HEK293T (cell line): ENCODE results near the gene C2orf78.
"Not testable (repeated sequence)": the region's sequence is repeated elsewhere in the genome, so short reads cannot be mapped to it uniquely, and the experiment has no call there.

Experiments
- CTCF ChIA-PET: fragments of 350-600 bp; formaldehyde crosslinking; extraction: SDS; loops from one replicate; lab custom pipeline; 2021; ENCODE audit warnings: antibody characterized with exemption, inconsistent platforms; lab: Yijun Ruan, JAX
- POLR2A ChIA-PET: fragments of 350-600 bp; formaldehyde crosslinking; extraction: SDS; loops from one replicate; lab custom pipeline; 2020; ENCODE audit warnings: antibody characterized with exemption, inconsistent platforms; lab: Yijun Ruan, JAX
- DNase-seq: peaks from one replicate; pipeline ENCODE4 v3.0.0; 2012; ENCODE audit warnings: mixed read lengths; ENCODE audit errors: extremely low spot score
- ARNT ChIP-seq: fragments of 450-650 bp; IDR thresholded peaks from 2 replicates; pipeline ENCODE4 v1.6.1; 2017; ENCODE audit warnings: mild to moderate bottlenecking
- BHLHE40 ChIP-seq: fragments of 450-650 bp; IDR thresholded peaks from 2 replicates; pipeline ENCODE4 v1.6.1; 2016; ENCODE audit warnings: mild to moderate bottlenecking, moderate library complexity, borderline replicate concordance
- CTBP1 ChIP-seq: fragments of 450-650 bp; IDR thresholded peaks from 2 replicates; pipeline ENCODE4 v1.6.1; 2016; ENCODE audit warnings: borderline replicate concordance
- ELF4 ChIP-seq: fragments of 450-650 bp; IDR thresholded peaks from 2 replicates; pipeline ENCODE4 v1.6.1; 2017; ENCODE audit warnings: antibody characterized with exemption
- FOXA1 ChIP-seq: fragments of 450-650 bp; IDR thresholded peaks from 2 replicates; pipeline ENCODE4 v1.6.1; 2016; ENCODE audit warnings: mild to moderate bottlenecking
- FOXK2 ChIP-seq: fragments of 450-650 bp; IDR thresholded peaks from 2 replicates; pipeline ENCODE4 v1.6.1; 2016; ENCODE audit warnings: mild to moderate bottlenecking
- HDGF ChIP-seq: fragments of 450-650 bp; IDR thresholded peaks from 2 replicates; pipeline ENCODE4 v1.6.1; 2017; ENCODE audit warnings: antibody characterized with exemption, borderline replicate concordance
- L3MBTL2 ChIP-seq: fragments of 450-650 bp; conservative IDR thresholded peaks from 2 replicates; pipeline ENCODE4 v1.6.1; 2016; ENCODE audit warnings: mild to moderate bottlenecking
- LEF1 ChIP-seq: fragments of 450-650 bp; IDR thresholded peaks from 2 replicates; pipeline ENCODE4 v1.6.1; 2017; ENCODE audit warnings: mild to moderate bottlenecking, borderline replicate concordance
- NFRKB ChIP-seq: fragments of 450-650 bp; IDR thresholded peaks from 2 replicates; pipeline ENCODE4 v1.6.1; 2016; ENCODE audit warnings: mild to moderate bottlenecking, moderate library complexity
- SP1 ChIP-seq: fragments of 450-650 bp; IDR thresholded peaks from 2 replicates; pipeline ENCODE4 v1.6.1; 2017
- SUZ12 ChIP-seq: fragments of 450-650 bp; IDR thresholded peaks from 2 replicates; pipeline ENCODE4 v1.6.1; 2016; ENCODE audit warnings: mild to moderate bottlenecking
- TARDBP ChIP-seq: fragments of 450-650 bp; IDR thresholded peaks from 2 replicates; pipeline ENCODE4 v1.6.1; 2016
- ZNF384 ChIP-seq: fragments of 450-650 bp; IDR thresholded peaks from 2 replicates; pipeline ENCODE4 v1.6.1; 2016
- TF ChIP-seq, protein P1 (sequence below): fragments of 450-650 bp; IDR thresholded peaks from 2 replicates; pipeline ENCODE4 v1.6.1; 2016

C2orf78 gene, protein sequence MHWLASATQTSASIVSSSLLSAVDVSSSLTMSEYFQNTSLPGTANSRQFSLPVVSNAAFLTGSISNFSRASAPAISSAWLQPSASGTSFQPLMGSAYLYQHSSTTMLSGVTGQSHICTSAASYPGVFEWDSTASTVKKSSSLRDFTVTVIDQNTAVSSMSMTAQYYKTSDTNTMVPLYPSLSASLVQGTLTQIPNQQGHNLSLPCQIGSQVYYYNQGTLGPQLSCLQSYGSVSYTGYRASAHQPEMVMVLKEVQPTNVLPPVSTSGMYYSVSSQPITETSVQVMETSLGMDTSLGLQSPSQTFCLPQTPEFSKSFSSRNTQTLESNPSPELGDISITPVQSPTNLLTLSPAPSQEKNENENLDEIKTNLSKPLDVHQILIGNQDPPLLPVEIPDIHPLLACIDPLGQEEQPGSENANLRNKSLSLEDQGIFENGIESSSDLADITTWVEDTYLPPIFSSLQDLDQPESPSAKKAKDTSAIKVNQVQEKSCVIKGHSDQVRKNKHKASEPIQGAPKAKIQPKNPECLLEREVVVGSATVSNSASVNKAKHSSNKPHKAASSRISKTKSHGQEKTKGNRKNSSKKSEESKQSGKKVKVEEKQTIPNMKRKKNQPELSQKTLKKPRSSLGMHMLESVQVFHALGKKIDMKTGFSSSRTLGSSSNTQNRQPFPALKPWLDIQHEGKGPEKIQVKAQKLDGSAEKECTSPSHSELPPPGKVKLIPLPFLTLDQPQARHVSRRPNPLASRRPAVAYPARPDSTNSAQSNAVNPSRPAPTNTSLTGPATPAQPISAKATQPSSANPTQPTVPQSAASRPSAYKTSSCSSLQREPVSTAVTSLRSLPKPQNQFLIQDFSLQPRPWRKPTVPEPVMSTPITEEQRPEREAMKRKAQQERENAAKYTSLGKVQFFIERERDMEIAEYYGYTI

DNA sequence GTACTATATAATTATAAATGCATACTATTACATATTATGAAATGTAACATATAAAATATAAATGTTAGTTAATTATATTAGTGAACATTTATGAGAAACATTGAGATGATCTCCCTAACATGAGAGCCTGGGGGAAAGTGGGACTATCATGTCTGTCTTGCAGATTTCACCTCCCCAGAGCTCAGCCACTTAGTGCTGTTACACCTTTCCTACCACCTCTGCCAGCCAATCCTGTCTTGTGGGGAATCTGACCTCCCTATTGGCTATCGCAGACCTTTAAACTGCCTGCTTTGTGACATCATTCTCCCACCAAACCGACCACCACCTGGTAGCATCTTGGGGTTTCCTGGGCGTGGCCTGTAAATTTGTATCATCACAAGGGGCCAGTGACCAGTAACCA, at the start of gene C2orf78:
TSS of gene C2orf78 (plus strand) at position 301 of the 400 bp plus-strand sequence. CDS start 127 bp downstream, outside the sequence.
- DNase-seq, POLR2A ChIA-PET, CTCF ChIA-PET: not testable (repeated sequence)

DNA sequence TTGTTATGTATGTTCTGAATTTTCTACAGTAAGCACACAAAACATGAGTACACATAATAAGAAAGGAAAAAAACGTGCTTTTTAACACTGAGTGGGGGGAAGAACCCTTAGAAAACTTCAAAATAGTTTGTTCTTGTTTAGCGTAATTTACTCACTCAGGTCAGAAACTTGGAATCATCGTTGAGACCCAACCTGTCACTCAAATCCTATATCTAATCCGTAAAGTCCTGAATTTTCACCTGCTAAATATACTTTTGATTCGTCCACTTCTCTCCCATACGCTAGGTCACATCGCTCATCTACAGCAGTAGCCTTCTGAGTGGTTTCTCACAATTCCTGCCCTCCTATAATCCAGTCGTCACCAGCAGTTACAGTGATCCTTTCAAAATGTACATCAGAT, 47.6 kb upstream of the C2orf78 start:
- ChIA-PET CTCF (no interaction called here), POLR2A (interaction anchor here (0.6 to 1.7 kb wide), 8 partner anchors 17 to 503 kb away, joined by 3 to 7 read pairs (median 4); partner anchors contain the start of genes DUSP11 and PRADC1)
- no peak for DNase-seq
- TF ChIP-seq, protein P1, sequence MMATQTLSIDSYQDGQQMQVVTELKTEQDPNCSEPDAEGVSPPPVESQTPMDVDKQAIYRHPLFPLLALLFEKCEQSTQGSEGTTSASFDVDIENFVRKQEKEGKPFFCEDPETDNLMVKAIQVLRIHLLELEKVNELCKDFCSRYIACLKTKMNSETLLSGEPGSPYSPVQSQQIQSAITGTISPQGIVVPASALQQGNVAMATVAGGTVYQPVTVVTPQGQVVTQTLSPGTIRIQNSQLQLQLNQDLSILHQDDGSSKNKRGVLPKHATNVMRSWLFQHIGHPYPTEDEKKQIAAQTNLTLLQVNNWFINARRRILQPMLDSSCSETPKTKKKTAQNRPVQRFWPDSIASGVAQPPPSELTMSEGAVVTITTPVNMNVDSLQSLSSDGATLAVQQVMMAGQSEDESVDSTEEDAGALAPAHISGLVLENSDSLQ, result peak; percentile 74
- no peak for TF ChIP-seq L3MBTL2

DNA sequence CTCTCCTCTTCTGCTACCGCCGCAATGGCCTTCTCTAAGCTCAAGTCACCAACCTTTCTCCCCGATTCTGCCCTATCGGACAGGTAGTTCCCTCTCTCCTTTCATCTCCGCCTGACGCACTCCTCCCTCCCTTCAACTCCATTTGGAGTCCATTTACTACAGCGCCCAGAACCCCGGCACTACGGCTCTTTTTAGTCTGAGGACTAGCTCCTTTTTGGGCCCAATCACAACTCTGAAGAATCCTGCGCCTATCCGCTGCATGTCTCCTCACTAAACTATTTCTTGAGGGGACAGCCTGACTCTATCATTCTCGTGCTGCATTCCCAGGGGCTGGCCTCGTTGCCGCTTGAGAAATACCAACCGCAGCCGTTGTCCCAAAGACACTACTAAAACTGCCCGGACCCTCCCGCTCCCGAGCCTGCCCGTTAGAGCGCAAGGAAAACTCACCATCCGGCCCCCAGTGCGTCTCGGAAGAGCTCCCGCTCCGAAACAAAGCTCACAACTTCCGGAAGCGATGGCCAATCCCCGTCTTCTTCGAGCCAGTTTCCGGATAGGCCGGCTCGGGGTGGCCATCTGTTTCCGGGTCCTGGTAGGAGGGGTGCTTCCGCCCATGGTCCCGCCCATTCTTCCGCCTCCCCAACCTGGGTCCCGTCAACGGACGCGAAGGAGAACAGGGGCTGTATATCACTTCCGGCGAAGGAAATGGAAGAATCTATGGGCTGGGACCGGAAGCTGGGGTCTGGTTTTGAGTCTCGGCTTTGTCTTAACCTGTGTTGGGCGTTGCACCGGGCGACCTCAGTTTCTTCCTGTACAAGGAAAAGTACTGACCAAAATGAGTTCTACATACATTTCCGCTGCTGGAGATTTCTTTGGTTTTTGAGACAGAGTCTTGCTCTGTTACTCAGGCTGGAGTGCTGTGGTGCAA, 46.9 kb upstream of the C2orf78 start, which contains the start of gene TPRKB:
TSS of gene TPRKB (minus strand) at position 491 of the 925 bp plus-strand sequence. CDS start 2,776 bp downstream, outside the sequence.
- TF ChIP-seq NFRKB (no peak), FOXA1 (no peak), SUZ12 (no peak), HDGF (no peak), LEF1 (no peak), FOXK2 (no peak), ARNT (no peak), CTBP1 (no peak), ELF4 (peak; percentile 93), SP1 (no peak)
- TF ChIP-seq, protein P1, result peak; percentile 86
- ChIA-PET POLR2A (interaction anchor here (0.6 to 1.7 kb wide), 15 partner anchors 8 to 504 kb away, joined by 3 to 9 read pairs (median 4); partner anchors contain the start of genes DUSP11, PRADC1 and STAMBP), CTCF (interaction anchor here (0.7 kb wide), 1 partner anchor 449 kb away, joined by 4 read pairs; no protein-coding TSS in a partner anchor)
- peak; percentile 98 for DNase-seq

DNA sequence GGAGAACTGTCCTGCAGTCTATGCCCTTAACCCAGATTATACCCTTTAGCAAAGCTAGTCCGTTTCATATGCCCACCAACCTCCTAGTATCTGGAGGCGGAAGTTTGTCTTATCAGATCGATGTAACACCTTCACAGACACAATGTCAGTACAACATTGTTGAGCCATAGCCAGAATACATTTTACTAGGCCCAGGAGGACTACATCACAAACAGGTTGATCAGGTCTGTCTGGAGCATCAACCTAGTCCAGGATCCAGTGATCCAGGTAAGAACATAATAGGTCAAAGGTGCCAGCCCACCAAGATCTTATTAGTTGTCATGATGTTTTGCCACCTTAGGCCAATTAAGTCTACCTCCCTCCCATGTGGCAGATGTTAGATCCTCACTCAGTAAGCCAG, 44.9 kb upstream of the C2orf78 start:
- no peak for DNase-seq
- POLR2A ChIA-PET, result no interaction called here
- CTCF ChIA-PET, result no interaction called here
- TF ChIP-seq SUZ12, result no peak
- no peak for TF ChIP-seq ELF4
- no peak for TF ChIP-seq FOXA1
- TF ChIP-seq ARNT, result no peak
- TF ChIP-seq CTBP1, result no peak
- TF ChIP-seq BHLHE40, result no peak
- TF ChIP-seq TARDBP, result no peak
- no peak for TF ChIP-seq SP1
- TF ChIP-seq, protein P1, result no peak
- TF ChIP-seq ZNF384, result no peak

DNA sequence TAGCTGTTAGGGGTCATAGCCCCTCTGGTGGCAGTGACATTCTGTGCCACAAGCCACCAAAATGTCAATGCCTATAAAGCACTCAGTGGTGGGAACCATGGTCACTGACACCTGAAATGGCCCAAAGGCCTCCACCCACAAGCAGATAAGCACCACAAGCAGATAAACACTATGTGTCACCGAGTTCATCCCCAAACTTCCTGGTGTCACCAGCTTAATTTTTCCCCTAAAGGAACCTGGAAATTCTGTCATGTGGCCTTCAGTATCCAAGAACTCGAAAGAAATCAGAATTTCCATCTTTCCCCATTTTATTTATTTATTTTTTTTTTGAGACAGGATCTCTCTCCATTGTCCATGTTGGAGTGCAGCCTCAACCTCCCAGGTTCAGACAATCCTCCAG, 43.2 kb upstream of the C2orf78 start:
- CTCF ChIA-PET, result no interaction called here

More for the DNA sequence above, 43.2 kb upstream of the C2orf78 start:
- DNase-seq, result no peak
- TF ChIP-seq, protein P1, result no peak
- no peak for TF ChIP-seq LEF1
- TF ChIP-seq HDGF, result no peak
- no peak for TF ChIP-seq ARNT
- no peak for TF ChIP-seq NFRKB
- no peak for TF ChIP-seq FOXK2
- POLR2A ChIA-PET, result no interaction called here
